ENCODE measurements around the gene GAS7.

The GAS7 gene

DNA sequence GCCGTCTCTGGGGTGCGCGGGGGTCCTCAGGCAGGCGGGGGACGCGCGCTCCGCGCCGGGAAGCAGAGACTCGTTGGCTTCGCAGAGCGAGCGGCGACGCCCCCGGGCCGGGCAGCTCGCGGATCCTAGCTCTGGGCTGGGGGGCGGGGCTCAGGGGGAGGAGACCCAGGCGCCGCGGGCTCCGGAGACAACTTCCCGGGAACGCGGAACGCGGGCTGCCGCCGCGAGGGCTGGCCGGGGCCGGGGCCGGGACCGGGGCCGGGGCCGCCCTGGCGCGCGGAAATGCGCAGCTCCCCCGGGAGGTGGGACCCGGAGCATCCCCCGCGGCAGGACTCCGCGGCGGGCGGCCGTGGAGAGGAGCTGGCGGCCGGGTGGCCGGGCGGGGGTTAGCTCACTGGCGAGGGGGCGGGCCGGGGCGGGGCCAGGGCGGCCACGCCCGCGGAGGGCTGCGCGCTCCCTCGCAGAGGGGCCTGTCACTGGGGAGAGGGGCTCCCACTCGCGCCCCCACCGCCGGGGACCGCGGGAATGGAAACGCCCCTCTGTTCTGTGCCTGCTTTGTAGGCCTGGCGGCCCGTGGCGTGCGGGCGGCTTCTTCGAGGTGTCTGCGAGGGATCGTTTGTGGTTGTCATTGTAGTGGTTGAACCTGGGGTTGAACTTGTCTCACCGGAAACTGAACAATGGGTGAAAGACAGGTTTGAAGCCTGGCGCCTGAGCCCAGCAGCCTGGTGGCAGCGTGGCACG, at the start of gene GAS7:
GAS7 (minus strand) TSS at position 98 of the 741 bp plus-strand sequence.
- Mint-ChIP-seq H3K27ac (no peak within 1 kb of the TSS), H3K4me1 (peaks cover 6% of the 10 kb centered on the region)

DNA sequence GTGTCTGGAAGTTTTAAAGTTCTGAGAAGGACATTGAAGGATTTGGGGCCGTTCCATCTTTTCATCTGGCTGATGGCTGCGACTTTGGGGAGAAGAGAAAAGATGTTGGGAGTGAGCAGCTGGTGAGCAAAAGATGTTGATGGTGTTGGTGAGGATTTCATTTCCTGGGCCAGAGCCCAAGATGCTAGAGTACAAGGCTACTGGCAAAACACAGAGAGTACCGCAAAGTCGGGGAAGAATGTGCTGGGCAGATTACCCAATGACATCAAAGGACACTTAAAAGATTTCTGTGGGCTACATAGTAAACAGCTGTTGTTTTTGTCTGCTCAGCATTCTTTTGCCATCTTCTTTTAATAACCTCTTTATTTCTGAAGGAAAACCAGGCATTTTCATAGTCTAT, 49.4 kb upstream of the GAS7 start:
- peaks cover 5% of the 10 kb centered on the region for H3K9me3 Mint-ChIP-seq
- H3K4me1 Mint-ChIP-seq = peaks cover 13% of the 10 kb centered on the region
- H3K36me3 Mint-ChIP-seq = no peaks in the 10 kb centered on the region
- H3K27me3 Mint-ChIP-seq = peaks cover 10% of the 10 kb centered on the region
- ATAC-seq = no peak
- H3K4me3 Mint-ChIP-seq = no peak overlapping the region
- H3K27ac Mint-ChIP-seq = no peak overlapping the region

More for the DNA sequence above, at the start of gene GAS7:
- H3K9me3 Mint-ChIP-seq = peaks cover 14% of the 10 kb centered on the region
- H3K4me3 Mint-ChIP-seq = peak within 1 kb of the TSS; percentile 38
- ATAC-seq = peak; percentile 39
- H3K36me3 Mint-ChIP-seq = peaks cover 8% of the 10 kb centered on the region
- H3K27me3 Mint-ChIP-seq = peaks cover 43% of the 10 kb centered on the region

DNA sequence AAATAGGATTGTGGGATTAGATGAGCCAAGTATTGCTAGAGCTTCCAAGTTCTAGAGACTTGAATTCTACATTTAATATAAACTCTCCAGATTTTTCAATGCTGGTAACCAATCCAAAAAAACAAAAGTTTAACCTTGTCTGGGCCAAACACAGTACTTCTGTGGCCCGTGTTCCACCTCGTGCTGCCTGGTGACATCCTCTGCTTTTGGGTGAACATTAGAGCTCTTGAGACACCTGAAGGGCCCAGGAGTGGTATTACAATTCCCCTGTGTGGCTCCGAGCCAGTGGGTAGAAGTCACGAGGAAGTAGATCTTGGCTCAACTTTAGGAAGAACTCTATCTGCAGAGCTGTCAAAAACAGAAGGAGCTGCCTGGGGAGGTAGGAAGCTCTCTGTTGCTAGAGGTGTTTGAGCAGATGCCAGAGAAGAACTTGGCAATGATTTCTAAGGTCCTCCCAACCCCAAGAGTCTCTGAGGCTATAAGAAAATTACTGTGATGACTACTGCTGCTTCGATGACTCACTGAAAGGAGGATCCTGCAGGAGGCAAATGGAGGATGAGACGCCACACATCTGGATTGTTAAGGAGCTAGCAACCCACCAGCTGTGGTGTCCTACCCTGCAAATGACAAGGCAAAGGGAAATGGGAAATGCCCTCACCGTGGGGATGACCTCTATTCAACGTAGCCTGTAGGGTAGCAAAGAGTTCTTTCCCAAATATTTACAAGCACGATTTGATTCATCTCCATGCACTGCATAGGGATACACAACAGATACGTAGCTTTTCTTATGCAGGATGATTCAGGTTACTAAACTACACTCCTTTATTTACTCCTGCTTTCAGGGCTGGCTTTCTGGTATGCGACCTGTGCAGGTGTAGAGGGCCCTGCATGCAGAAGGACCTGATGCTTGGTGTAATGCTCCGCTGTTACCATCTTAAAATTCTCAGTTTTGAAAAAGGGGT, 45.8 kb upstream of the GAS7 start:
- H3K9me3 Mint-ChIP-seq = peaks cover 8% of the 10 kb centered on the region
- ATAC-seq = no peak
- no peaks in the 10 kb centered on the region for H3K4me1 Mint-ChIP-seq
- H3K27me3 Mint-ChIP-seq = peaks cover 10% of the 10 kb centered on the region
- H3K36me3 Mint-ChIP-seq = no peaks in the 10 kb centered on the region
- H3K27ac Mint-ChIP-seq = no peak overlapping the region
- no peak overlapping the region for H3K4me3 Mint-ChIP-seq

DNA sequence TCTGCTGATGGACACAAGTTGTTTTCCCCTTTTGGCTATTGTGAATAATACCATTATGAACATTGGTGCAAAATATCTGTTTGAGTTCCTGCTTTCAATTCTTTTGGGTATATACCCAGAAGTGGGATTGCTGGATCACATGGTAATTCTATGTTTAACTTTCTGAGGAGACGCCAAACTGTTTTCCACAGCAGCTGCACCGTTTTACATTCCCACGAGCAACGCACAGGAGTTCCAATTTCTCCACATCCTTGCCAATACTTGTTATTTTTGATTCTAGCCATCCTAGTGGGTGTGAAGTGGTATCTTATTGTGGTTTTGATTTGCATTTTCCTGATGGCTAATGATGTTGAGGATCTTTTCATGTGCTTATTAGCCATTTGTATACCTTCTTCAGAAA, 43.4 kb upstream of the GAS7 start:
- Mint-ChIP-seq H3K9me3 (peaks cover 3% of the 10 kb centered on the region), H3K4me1 (no peaks in the 10 kb centered on the region), H3K27ac (no peak overlapping the region), H3K27me3 (no peaks in the 10 kb centered on the region), H3K4me3 (no peak overlapping the region), H3K36me3 (no peaks in the 10 kb centered on the region)
- ATAC-seq = no peak

DNA sequence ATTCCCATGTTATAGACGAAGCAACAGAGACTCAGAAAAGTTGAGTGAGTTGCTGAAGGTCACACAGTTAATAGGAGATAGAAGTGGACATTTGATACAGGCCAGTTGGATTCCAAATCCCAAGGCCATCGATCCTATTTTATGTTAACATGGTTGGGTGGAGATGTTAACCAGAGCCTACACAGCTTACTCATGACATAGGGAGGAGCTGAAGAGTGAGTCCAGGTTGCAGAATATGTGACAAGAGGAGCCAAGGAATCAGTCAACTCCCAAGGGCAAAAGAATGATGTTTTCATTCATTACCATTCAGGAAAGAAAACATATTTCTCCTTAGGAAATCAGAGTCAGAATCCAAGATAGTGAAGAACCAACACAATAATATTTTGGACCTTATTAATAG, 40.3 kb upstream of the GAS7 start:
- peaks cover 3% of the 10 kb centered on the region for H3K9me3 Mint-ChIP-seq
- no peak for ATAC-seq
- no peaks in the 10 kb centered on the region for H3K36me3 Mint-ChIP-seq

DNA sequence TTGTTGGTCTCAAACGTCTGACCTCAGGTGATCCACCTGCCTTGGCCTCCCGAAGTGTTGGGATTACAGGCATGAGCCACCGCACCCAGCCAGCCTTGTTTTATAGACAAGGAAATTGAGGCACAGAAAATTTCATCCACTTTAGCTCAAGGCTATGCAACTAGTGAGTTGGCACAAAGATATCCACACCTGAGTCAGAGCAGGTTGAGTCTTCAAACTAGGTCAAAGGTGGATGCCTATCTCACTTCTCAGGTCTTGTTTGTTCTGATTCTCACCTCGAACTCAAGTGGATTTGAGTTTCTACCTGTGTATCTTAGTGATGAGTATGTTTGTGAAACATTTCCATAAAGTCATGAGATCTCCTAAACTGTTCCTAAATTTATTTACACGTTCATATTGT, 35.6 kb upstream of the GAS7 start:
- Mint-ChIP-seq H3K9me3 (peaks cover 2% of the 10 kb centered on the region), H3K36me3 (no peaks in the 10 kb centered on the region), H3K27ac (no peak overlapping the region), H3K4me3 (no peak overlapping the region), H3K27me3 (no peaks in the 10 kb centered on the region), H3K4me1 (no peaks in the 10 kb centered on the region)
- no peak for ATAC-seq

More for the DNA sequence above, 40.3 kb upstream of the GAS7 start:
- H3K4me3 Mint-ChIP-seq = no peak overlapping the region
- H3K27me3 Mint-ChIP-seq = no peaks in the 10 kb centered on the region
- H3K4me1 Mint-ChIP-seq = no peaks in the 10 kb centered on the region
- H3K27ac Mint-ChIP-seq = no peak overlapping the region

DNA sequence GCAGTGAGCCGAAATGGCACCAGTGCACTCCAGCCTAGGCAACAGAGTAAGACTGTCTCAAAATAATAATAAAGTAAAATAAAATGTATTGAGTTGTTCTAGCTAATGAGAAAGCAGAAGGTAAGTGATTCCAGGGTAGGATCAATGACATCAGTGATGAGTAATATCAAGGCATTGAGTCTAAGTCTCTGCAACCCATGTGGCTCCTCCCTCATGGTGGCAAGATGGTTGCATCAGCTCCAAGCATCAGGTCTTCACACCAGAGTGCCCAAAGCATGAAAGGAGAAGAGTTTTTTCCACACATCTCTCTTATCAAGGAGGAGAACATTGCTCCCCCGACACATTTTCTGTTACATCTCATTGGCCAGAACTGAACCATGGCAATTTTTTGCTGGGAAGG, 34.8 kb upstream of the GAS7 start:
- H3K27ac Mint-ChIP-seq = no peak overlapping the region
- H3K27me3 Mint-ChIP-seq = no peaks in the 10 kb centered on the region
- peaks cover 2% of the 10 kb centered on the region for H3K9me3 Mint-ChIP-seq
- no peak for ATAC-seq
- no peak overlapping the region for H3K4me3 Mint-ChIP-seq
- no peaks in the 10 kb centered on the region for H3K4me1 Mint-ChIP-seq
- H3K36me3 Mint-ChIP-seq = no peaks in the 10 kb centered on the region

DNA sequence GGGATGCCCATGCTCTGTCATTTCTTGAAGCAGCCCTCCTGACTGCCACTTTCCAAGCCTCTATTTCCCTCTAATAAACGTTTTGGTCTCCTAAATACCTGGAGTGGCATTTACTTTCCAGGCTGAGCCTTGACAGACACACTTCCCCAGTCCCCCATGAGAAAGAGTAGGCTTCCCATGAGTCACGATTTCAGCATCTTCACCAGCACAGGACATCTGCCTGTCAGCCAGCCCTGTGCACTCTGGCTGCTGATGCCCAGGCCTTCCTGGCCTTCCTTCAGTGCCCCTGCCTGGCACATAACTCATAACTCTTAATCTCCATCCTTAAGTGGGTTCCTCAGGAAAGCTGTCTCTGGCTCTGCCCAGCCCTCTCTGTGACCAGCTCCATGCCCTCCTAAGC, 30.8 kb upstream of the GAS7 start:
- Mint-ChIP-seq H3K27me3 (no peaks in the 10 kb centered on the region), H3K4me3 (no peak overlapping the region), H3K27ac (no peak overlapping the region), H3K4me1 (no peaks in the 10 kb centered on the region), H3K36me3 (no peaks in the 10 kb centered on the region), H3K9me3 (peaks cover 2% of the 10 kb centered on the region)
- no peak for ATAC-seq

DNA sequence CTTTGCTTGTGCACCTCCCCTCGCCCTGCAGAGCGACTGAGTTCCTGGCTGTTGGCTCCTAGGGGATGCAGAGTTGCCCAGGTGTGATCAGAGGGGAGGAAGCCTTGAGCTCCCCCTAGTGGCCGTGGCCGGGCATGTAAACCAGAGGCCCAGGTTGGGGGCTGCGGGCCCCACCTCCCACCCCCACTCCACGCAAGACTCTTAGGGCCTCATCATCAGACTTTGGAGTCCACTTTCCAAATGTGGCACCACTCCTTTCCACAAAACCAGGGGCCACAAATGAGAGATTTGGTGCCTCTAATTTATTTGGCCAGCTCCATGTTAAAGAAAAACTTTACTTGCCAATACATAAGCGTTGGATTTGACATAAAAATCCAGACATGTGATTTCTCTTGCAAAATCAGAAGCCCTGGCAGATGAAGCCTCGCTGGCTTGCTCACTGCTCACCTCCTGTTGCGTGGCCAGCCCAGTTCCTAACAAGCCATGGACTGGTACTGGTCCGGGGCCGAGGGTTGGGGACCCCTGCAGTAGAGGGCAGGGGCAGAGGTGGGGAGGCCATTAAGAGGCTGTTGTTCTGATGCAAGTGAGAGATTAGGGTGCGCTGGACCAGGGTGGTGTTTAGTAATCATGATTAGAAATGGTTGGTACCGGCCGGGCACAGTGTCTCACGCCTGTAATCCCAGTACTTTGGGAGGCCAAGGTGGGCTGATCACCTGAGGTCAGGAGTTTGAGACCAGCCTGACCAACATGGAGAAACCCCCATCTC, 28.7 kb upstream of the GAS7 start:
- no peaks in the 10 kb centered on the region for H3K36me3 Mint-ChIP-seq
- H3K27ac Mint-ChIP-seq = no peak overlapping the region
- no peak for ATAC-seq

DNA sequence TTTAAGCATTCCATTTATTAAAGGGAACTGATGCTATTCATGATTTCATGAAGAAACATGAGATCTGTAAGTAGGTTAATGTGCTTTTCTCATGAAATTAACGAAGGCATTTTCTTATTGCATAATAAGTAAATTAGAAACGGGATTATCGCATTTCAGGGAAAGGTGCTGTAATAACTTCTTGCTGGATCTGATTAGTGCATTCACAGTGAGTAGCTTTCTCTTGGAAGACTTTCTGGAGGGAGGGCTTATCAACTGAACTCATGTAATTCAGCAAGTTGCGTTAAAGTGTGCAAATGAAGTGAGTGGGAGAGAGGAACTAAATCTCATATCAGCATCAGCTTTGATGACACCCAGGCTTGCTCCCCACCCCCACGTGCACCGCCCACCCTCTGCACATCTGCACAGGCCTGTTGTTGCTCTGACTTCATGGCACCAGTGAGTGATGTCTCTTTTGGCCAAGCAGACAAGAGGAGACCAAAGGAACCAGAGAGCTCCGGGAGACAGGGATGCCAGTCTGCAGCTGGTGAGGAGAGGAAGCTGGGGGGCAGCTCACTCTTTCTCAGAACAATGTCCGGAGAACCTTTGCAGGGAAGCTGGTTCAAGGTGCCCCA, 26.3 kb upstream of the GAS7 start:
- H3K9me3 Mint-ChIP-seq = peaks cover 6% of the 10 kb centered on the region
- H3K27ac Mint-ChIP-seq = no peak overlapping the region
- no peak overlapping the region for H3K4me3 Mint-ChIP-seq
- ATAC-seq = no peak
- no peaks in the 10 kb centered on the region for H3K4me1 Mint-ChIP-seq
- no peaks in the 10 kb centered on the region for H3K36me3 Mint-ChIP-seq
- H3K27me3 Mint-ChIP-seq = no peaks in the 10 kb centered on the region

More for the DNA sequence above, 28.7 kb upstream of the GAS7 start:
- no peaks in the 10 kb centered on the region for H3K4me1 Mint-ChIP-seq
- H3K4me3 Mint-ChIP-seq = no peak overlapping the region
- H3K9me3 Mint-ChIP-seq = peaks cover 6% of the 10 kb centered on the region
- no peaks in the 10 kb centered on the region for H3K27me3 Mint-ChIP-seq

DNA sequence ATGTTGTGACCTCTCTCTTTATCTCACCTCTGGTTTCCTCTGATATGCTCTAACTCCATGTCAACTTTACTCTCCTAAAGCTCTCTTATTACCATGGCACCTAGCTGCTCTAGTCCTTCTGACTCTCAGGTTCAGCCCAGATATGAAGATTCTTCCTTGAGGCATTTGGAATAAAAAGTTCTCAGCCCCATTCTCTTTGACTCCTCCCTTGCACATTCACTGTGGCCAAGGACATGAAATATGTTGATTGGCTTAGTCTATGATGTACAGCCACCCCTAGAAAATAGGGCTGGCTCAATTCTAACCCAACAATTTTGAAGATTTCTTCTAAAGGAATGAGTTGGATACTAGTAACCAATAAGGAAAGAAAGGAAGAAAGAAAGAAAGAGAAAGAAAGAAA, 20.8 kb upstream of the GAS7 start:
- Mint-ChIP-seq H3K36me3 (peaks cover 4% of the 10 kb centered on the region), H3K27ac (no peak overlapping the region), H3K9me3 (peaks cover 12% of the 10 kb centered on the region), H3K4me3 (no peak overlapping the region), H3K27me3 (no peaks in the 10 kb centered on the region), H3K4me1 (no peaks in the 10 kb centered on the region)
- ATAC-seq = no peak

DNA sequence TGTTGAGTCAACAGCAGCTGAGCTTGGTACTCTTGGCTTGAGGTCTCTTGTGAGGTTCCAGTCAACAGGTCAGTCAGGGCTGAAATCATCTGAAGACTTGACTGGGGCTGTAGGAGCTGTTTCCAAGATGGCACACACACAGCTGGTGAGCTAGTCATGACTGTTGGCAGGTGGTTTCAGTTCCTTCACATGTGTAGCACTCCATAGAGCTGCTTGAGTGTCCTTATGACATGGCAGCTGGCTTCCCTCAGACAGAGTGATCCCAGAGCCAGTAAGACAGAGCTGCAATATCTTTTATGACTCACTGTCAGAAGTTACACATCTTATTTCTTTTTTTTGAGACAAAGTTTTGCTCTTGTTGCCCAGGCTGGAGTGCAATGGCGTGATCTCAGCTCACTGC, 19.5 kb upstream of the GAS7 start:
- no peak overlapping the region for H3K4me3 Mint-ChIP-seq
- no peak for ATAC-seq
- H3K27ac Mint-ChIP-seq = no peak overlapping the region
- peaks cover 4% of the 10 kb centered on the region for H3K36me3 Mint-ChIP-seq
- H3K9me3 Mint-ChIP-seq = peaks cover 9% of the 10 kb centered on the region
- H3K27me3 Mint-ChIP-seq = no peaks in the 10 kb centered on the region
- no peaks in the 10 kb centered on the region for H3K4me1 Mint-ChIP-seq

DNA sequence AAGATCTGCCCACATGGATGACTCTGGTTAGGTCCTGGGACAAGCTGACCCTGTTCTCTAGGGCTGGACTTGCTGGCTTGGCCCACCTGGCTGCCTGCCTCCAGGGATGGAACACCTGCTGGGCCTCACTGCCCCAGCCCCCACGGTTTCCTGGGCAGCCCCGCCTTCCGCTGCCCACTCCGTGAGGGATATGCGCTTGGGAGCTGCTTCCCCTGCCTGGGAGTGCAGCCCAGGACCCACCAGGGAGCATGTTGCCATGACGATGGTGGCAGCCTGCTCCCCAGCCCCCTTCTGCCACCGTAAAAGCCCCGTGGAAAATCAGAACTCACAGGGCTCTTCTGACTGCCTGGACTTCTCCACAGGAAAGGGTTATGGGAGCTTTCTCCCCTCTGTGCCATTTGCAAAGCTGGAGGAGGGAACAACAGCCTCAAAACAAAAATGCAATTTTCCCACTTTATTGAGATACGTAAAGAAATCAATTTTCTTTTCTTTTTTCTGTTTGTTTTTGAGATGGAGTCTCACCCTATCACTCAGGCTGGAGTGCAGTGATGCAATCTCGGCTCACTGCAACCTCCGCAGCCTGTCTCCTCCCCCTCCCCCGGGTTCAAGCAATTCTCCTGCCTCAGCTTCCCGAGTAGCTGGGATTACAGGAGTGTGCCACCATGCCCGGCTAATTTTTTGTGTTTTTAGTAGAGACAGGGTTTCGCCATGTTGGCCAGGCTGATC, 18.0 kb upstream of the GAS7 start:
- H3K9me3 Mint-ChIP-seq = peaks cover 9% of the 10 kb centered on the region
- no peak overlapping the region for H3K4me3 Mint-ChIP-seq
- no peak for ATAC-seq
- H3K36me3 Mint-ChIP-seq = peaks cover 4% of the 10 kb centered on the region
- H3K27me3 Mint-ChIP-seq = no peaks in the 10 kb centered on the region
- no peak overlapping the region for H3K27ac Mint-ChIP-seq
- H3K4me1 Mint-ChIP-seq = no peaks in the 10 kb centered on the region

DNA sequence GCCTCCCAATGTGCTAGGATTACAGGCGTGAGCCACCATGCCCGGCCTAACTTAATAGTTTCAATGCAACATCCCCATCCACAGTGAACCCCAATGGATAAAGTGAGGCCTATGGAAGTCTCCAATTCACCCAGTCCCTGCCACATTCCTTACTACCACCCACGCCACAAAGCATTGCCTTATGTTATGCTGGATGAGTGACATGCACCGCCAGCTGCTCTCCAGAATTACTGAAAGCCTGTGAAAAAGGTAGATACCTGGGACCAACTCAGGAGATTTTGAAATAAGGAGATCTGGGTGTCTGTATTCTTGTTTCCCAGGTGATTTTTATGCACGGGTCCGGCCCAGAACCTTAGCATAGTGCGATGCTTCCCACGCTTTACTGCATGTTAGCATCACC, 16.9 kb upstream of the GAS7 start:
- Mint-ChIP-seq H3K4me3 (no peak overlapping the region), H3K36me3 (peaks cover 4% of the 10 kb centered on the region), H3K4me1 (no peaks in the 10 kb centered on the region), H3K27ac (no peak overlapping the region), H3K27me3 (no peaks in the 10 kb centered on the region), H3K9me3 (peaks cover 9% of the 10 kb centered on the region)
- ATAC-seq = no peak

Data from stimulated activated memory B cell treated with anti-CD40 and anti-IgM and Interleukin-4, amounts not matched to agents 10 μg/mL and 1 μg/mL and 100 μg/mL, for 72 hours (primary cell).